Stimulated activated CD8-positive, alpha-beta memory T cell treated with anti-CD3 and anti-CD28 coated beads, Interleukin-12 subunit alpha, Interleukin-12 subunit beta, amount 100 ng/mL, for 1 hour (primary cell): ENCODE measurements around the gene MCUB.

Source experiments
- DNase-seq: peaks from one replicate; pipeline ENCODE4 v3.0.0-alpha.2; 2020; ENCODE audit warnings: low read depth

MCUB gene

DNA sequence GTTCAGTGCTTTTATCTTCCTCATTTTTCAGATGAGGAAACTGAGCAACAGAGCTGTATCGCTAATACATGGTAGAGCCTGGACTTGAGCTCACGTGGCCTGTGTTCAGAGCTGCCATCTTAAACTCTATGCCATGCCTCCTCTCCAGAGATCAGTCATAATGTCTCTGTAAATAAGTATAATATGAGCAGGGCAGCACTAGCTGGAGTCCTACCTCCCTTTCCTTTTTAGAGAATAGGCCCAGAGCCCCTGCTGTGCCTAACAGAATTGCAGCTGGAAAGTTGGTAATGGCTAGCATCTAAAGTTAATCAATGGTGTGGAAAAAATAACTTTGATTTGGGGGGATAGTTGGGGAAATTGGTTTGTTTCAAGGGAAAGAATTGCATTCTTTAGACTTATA is 122.8 kb downstream of the MCUB start:
- no peak for DNase-seq

DNA sequence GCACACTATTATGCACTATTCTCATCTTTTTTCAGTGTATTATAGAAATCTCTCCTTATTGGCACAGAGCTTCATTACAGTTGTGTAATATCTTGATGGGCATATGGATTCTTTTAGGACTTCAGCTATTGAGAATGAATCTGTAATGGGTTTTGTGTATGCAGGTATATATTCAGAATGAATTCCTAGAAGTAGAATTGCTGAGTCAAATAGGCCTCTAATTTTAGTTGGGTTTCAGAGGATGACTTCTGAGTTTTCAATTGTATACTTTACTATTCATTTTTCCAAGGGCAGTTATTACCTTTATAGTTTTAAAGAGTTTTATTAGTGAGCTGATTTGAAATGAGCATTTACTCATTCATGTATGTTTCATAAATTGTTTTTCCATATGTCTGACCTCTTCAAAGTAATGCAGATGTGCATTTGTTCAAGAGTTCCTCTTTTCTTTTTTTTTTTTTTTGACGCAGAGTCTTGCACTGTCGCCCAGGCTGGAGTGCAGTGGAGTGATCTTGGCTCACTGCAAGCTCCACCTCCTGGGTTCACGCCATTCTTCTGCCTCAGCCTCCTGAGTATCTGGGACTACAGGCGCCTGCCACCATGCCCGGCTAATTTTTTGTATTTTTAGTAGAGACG is 123.7 kb downstream of the MCUB start:
- DNase-seq, result no peak

DNA sequence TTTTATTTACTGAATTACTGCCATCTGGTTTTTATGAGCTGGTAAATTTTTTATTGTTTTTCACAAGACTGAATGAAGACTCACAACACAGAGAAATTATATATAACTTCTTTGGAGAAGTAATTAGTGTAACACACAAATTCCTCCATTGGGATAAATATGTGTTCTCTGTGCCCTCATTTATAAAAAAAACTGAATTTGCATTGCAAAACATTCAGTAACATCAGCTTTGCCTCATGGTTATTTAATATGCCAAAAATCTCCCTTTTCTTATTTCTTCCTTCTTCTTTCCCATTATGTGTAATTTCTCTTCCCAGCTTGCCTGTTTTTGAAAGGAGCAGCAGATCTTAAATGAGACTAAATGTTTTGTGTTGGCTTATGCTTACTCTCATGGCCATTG is 124.7 kb downstream of the MCUB start:
- no peak for DNase-seq

DNA sequence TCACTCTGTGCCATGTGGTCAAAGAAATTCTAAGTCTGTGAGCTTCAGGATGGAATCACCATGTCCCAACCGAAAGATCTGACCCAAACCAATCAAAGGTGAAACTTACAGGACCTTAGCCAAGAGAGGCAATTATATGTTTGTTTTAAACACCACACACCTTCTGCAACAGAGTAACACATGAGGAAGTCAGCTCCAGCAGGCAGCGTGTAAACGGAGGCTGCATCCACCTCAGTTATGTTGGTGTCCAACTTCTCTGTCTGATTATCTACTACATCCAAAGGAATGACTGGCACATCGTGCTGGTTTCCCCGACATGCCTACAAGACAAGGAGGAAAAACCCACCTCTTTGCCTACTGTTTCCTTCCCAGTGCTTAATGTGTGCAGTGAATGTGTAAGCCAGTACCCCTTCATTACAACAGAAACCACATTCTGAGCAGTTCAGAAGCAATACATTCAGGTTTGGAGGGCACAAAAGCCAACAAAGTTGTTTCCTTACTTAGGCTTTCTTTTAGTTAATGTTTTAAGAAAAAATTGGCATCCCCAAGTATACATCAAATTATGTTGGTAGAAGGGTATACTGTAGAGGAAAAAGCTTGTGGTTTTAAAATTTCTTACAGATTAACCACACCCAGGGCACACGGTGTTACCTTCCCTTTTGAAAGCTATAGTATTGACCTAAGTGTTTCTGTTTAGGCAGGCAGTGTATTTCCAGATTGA is 130.8 kb downstream of the MCUB start:
- no peak for DNase-seq

DNA sequence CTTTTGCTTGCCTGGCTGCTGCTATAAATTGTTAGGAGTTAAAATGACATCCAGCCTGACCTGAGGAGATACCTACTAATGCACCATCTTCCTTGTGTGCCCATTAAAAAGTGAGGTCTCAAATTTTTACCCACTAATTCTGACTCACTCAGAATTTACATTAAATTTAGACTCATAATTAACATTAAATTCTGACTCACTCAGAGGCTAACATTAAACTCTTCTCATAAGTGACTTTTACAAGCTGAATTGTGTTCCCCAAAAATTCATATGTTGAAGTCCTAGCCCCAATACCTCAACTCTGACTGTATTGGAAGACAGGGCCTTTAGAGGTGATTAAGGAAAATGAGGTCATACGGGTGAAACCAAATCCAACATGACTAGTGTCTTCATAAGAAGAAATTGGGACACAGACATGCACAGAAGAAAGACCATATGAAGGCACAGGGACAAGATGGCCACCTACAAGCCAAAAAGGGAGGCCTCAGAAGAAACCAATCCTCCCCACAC is 131.4 kb downstream of the MCUB start:
- DNase-seq, result no peak

DNA sequence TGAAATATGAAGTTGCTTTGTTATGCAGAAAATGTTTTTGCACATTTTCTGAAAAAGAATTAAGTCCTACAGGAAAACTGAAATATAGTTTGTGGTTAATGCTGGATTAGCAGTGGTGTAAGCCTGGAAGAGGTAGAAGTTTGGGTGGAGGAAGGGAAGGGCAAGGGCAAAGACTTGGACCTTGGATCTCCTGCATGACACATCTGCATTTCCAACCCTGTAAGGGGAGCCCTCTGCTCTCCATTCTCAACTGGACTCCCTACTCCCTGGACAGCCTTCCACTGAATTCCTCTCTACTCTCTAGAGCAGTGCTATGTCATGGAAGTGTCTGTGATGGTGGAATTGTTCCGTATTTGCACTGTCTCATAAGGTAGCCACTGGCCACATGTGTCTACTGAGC is 138.6 kb downstream of the MCUB start:
- no peak for DNase-seq

DNA sequence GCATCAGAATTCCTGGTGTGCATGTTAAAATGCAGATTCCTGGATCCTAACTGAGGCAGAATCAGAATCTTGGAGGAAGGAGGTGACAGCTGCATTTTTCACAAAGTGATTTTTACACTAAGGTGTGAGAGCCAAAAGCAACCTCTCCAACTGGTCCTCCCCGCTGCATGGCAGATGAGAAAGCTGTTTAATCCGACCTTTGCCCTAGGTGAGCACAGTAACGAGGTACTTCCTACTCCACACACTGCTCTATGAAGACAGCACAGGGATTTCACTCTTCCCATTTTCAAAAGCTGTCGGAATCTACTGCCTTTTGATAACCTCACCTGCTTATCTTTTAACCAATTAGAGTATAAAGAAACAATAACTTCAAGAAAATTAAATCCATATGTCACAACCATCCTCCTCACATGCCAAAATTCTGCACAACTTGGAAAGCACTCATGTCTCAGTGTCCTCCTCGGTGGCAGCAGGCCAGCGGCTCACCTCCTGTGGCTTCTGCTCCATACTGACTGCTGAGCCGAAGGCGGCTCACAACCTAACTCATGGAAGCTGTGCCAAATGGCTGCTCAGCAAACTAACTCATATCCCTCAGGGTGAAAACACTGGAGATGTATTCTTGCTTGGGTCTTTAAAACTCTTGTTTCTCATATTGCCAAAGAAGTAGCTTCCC is 139.6 kb downstream of the MCUB start:
- no peak for DNase-seq

DNA sequence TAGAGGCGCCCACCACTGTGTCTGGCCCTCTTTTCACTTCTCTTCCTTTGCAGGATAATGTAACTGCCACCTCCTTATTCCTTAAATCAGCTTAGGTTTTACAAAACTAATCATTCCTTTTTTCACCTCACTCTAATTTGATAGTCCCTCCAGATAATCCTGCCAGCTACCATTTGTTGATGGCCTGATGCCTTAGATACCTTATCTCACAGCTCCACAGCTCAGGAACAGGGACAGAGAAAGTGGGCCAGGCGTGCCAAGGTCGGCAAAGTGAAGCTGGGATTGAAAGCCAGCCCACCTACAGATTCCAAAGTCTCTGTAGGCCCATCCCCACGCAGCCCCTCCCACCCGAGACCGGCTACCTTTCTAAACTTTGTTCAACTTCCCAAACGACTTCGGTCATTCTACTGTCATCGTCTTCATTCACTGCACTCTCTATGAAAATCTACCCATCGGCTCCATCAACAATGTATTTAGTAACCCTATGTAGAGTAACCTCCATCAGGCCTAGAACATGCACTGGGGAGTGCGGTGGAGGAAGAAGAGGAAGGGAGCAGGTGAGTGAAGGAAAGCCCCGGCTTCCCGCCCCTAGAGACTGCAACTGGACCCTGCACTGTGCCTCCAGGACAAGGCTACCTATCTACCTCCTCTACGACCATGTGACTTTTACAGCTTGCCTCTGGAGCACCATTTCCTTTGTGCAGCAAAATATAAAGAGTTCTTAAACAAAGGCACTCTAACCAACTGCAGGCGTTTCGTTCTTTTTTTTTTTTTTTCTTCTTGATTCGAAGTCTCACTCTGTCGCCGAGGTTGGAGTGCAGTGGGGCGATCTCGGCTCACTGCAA is 141.7 kb downstream of the MCUB start:
- DNase-seq, result no peak

DNA sequence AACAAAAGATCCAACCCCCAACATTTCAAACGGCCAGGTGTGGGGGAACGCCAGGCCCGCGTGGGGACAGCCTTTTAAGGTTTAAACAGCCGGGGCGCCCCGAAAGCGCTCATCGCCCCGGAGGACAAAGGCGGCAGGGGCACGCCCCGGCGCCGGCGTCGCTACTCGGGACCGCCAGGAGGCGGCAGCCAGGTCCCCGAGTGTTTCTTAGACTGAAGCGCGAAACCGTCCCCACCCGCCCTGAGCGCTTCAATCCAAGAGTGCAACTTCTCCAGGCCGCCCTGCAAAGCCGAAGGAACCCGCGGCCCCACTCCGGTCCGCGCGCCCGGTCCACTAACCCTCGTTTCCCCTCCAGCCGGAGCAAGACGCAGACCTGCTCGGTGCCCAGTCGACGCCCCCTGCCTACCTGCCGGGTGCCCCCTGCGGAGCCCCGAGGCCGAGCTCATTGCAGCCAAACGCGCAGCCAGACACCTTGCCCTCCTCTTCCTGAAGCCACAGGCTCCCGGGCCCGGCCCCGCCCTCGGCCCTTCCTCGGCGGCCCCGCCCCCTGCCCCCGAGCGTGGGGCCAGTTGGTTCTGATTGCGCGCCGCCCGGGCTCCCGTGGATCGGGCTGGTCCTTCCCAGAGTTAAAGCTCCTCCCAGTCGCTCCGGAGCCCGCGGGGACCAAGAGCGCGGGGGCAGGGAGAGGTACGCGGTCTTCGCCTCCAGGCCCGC is 143.1 kb downstream of the MCUB start, which contains the start of gene CASP6:
TSS of gene CASP6 (minus strand) at position 496 of the 714 bp plus-strand sequence. CDS start at position 446, 50 bp downstream.
- peak; percentile 45 for DNase-seq

DNA sequence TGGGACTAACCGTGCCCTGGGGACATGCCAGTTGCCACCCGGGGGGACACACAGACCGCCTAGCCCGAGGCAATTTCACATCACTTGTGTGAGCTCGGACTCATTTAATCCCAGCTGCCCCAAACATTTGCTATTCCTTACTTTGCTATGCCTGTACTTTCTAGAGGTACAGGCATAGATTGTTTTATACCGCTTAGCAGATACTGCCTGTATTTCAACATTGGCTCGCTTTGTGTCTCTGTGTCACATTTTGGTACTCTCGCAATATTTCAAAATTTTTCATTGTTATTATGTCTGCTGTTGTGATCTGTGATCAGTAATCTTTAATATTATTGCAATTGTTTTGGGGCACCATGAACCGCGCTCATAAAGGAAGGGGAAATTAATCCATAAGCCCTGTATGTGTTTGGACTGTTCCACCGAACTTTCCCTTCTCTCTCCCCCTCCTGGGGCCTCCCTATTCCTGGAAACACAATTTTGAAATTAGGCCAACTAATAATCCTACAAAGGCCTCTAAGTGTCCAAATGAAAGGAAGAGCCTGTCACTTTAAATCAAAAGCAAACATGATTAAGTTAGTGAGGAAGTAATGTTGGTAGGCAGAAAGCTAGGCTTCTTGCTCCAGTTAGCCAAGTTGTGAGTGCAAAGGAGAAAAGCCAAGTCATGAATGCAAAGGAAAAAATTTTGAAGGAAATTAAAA is 143.8 kb downstream of the MCUB start:
- no peak for DNase-seq

DNA sequence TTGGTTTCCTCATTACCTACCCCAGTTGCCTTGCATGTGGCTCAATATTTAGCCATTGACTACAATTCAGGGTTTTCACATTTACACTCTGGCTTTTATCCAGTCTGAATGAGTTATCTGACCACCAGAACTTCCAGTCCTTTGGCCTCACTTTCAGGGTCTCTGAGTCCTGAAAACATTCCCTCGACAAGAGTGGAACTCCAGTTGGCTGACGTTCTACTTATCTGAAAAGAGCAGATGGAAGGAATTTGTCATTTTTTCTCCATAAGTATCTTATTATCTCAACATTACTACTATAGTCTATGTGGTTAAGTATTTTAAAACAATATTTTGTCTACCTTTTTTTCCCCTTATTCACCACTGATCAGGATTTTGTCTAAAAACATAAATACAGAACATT is 148.4 kb downstream of the MCUB start:
- no peak for DNase-seq

DNA sequence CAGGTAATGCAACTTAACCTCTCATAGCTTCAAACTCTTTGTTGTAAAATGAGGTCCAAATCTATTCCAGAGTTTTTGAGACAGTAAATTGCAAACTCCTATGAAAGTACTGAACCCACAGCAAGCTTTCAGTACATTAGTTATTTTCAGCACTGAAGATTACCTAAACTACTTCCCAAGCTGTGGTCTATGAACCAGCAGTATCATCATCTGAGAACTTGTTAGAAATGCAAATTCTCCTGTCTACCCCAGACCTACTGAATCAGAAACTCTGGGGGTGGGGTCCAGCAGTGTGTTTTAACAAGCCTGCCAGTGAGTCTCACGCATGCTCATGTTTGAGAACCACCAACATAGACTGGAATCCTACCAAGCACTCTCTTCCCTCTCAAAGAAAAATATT is 148.9 kb downstream of the MCUB start:
- no peak for DNase-seq

DNA sequence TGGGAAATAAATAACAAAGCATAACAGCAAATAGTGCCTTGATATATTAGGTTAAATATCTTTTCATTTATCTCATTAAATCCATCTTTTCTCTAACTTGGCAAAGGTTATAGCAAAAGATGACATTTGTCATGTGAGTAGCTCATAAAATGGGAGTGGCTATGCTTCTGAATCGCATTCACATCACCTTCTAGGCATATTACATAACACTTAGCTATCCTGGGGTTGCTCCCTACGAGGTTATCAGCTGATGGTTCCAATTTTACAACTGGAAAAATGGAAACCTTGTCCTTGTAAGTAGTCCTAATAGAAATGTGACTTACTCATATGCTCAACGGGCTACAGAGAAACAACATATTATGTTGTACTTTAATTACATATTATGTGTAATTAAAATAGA is 153.5 kb downstream of the MCUB start:
- no peak for DNase-seq

DNA sequence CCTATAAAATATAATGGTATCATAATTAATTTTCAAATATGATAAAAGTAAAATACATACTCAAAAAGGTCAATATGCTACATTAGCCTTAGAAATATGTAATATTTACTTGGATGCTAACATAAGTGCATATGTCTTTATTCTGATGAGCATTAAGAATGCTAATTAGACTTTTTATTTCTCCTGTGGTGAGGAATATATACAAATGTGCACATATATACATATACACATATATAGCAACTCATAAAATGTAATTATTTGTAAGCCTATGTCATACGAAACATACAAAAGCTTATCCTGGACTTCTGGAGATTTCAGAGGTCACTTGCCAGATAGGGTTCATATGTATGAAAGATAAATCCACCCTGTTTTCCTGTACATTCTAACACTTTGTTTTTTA is 158.7 kb downstream of the MCUB start:
- no peak for DNase-seq

DNA sequence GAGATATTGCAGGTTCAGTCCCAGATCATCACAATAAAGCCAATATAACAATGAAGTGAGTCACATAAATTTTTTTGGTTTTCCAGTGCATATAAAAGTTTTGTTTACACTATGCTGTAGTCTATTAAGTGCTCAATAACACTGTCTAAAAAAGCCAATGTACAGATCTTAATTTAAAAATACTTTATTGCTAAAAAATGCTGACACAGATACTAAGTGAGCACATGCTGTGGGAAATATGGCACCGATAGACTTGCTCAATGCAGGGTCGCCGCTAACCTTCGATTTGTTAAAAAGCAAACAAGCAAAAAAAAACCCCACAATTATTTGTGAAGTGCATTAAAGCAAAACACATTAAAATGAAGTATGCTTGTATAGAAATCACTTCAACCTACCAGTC is 159.6 kb downstream of the MCUB start:
- no peak for DNase-seq

DNA sequence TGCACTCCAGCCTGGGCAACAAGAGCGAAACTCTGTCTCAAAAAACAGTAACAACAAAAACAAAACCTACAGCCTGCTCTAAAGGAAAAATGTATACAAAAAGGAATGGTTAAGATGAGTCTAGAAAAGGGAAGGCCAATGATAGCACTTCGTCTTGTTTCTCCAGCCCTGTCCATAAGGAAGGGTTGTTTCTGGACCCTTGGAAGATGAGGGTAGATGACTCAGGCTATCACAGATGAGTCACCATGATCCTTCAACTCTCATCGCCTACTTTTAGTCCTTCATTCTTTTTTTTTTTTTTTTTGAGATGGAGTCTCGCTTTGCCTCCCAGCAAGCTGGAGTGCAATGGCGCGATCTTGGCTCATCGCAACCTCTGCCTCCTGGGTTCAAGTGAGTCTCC is 161.0 kb downstream of the MCUB start:
- DNase-seq, result no peak

DNA sequence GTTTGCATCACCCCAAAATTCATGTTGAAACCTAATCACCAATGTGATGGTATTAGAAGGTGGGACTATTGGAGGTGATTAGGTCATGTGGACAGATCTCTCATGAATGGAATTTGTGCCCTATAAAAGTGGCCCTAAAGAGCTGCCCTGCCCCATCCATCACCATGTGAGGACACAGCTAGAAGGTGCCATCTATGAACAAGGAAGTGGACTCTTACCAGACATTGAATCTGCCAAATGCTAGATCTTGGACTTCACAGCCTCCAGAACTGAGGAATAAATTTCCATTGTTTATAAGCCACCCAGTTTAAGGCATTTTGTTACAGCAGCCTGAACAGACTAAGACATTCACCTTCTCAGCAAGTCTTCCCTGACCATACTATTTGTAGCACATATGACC is 162.3 kb downstream of the MCUB start:
- no peak for DNase-seq

DNA sequence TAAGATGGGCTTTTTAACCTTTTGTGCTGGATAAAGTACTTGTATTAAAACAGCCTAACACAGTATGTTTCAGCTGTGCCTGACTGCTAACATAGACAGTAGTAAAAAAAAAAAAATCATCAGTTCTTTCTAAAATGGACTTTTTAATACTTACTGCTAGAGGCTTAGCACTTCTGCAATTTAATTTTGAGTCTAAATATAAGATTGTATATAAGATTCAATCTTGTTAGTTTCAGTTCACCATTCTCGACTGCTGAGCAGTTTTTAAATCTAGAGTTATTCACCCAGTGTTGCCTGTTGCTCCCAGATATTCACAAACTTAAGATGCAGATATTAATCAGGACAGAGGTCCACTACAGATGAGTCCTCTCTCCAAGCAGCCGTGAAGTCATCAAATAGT is 163.1 kb downstream of the MCUB start:
- no peak for DNase-seq

DNA sequence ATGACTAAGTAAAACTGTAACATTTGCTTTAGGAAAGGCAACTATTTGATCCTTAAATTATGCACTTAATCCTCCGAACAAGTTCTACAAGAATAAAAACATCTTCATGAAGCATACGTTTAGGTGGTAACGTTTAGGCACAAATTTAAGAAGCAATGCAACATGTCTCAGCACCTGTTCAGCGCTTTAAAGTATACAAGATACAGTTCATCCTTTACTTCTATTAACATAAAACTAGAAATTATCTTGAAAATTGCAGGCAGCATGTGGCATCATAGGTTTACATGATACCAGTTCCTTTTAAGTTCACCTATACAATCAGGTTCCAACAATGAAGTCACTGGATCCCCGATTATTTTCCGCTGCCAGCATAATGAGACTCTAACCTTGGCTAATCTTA is 168.3 kb downstream of the MCUB start:
- no peak for DNase-seq

DNA sequence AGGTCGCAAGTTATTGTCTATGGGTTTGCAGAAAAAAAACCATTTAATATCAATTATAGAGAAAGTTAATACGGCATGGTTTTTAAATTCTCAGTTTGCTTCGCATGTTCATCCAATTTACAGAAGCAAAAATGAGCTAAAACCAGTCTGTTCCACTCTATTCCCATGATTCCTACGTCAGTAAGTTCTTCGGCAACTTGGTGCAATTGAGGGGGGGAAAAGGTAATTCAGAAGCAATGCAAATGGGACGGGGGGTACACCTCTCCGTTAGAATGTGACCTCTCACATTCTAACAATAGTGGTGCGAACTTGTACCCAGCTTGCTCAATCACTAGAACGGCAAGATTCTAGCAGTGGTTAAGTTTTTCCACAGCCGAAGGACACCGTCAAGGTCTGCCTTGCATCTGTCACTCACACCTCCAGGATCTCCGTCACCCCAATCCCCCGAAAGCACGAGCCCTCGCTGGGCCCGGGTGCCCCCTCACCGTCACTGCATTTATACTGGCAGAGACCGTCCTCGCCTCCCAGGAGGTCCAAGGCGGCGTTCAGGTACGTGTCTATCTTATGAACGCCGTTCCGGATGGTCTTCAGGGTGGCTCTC is 169.2 kb downstream of the MCUB start:
- no peak for DNase-seq
